CD8-positive, alpha-beta memory T cell (primary cell): Measurements from ENCODE around the gene COX4I1. TPM values are rescaled to one million over a fixed set of nuclear protein-coding genes. Genes with fewer than 3 reads are reported as not detected.

ENCODE experiments used
- CTCF ChIA-PET: fragments of 350-600 bp; sonication (Branson Sonifier 250); formaldehyde crosslinking; loops from one replicate; lab custom pipeline; 2021; ENCODE audit warnings: antibody characterized with exemption; lab: Charles Lee
- POLR2A ChIA-PET: fragments of 350-600 bp; sonication (Branson Sonifier 250); formaldehyde crosslinking; loops from one replicate; lab custom pipeline; 2021; ENCODE audit warnings: antibody characterized with exemption; lab: Charles Lee
- DNase-seq, 5 donors: peaks; one replicate each; pipeline versions ENCODE4 v3.0.0 to v3.0.0-alpha.2; 2020 to 2022; ENCODE audit warnings: mixed read lengths in 1 of 5
- H3K27ac ChIP-seq: one replicate; pipeline ENCODE4 v1.7.0; 2013; ENCODE audit warnings: low read depth, mild to moderate bottlenecking, low read length, moderate library complexity
- H3K27me3 ChIP-seq: 2 replicates; pipeline ENCODE4 v1.7.0; 2013; ENCODE audit warnings: low read length, mild to moderate bottlenecking; ENCODE audit not compliant: insufficient read depth, poor library complexity, severe bottlenecking
- H3K36me3 ChIP-seq: 2 replicates; pipeline ENCODE4 v1.7.0; 2013; ENCODE audit warnings: mild to moderate bottlenecking, low read length, moderate library complexity; ENCODE audit not compliant: insufficient read depth
- H3K4me1 ChIP-seq: 2 replicates; pipeline ENCODE4 v1.7.0; 2013; ENCODE audit warnings: mild to moderate bottlenecking, low read length, moderate library complexity; ENCODE audit not compliant: insufficient read depth
- H3K4me3 ChIP-seq: 2 replicates; pipeline ENCODE4 v1.7.0; 2013; ENCODE audit warnings: mild to moderate bottlenecking, low read length
- H3K9me3 ChIP-seq: 2 replicates; pipeline ENCODE4 v1.7.0; 2013; ENCODE audit warnings: mild to moderate bottlenecking, low read length
- H3K27ac Mint-ChIP-seq, 8 donors: one replicate each; pipeline ENCODE4 v1.8.0; 2020 to 2021; ENCODE audit warnings: mixed read lengths in 8 of 8, mild to moderate bottlenecking in 6 of 8, inconsistent platforms in 3 of 8, moderate library complexity in 3 of 8
- H3K27me3 Mint-ChIP-seq, 2 donors: one replicate each; pipeline ENCODE4 v1.8.0; 2020 to 2021; ENCODE audit warnings: mixed read lengths in 2 of 2, mild to moderate bottlenecking in 1 of 2, moderate library complexity in 1 of 2
- H3K36me3 Mint-ChIP-seq, 3 donors: one replicate each; pipeline ENCODE4 v1.8.0; 2020 to 2021; ENCODE audit warnings: mixed read lengths in 3 of 3, inconsistent platforms in 1 of 3, mild to moderate bottlenecking in 1 of 3
- H3K4me1 Mint-ChIP-seq, 3 donors: one replicate each; pipeline ENCODE4 v1.8.0; 2020 to 2021; ENCODE audit warnings: mixed read lengths in 3 of 3, inconsistent platforms in 1 of 3, mild to moderate bottlenecking in 1 of 3
- H3K4me3 Mint-ChIP-seq, 7 donors: one replicate each; pipeline ENCODE4 v1.8.0; 2020 to 2021; ENCODE audit warnings: mixed read lengths in 7 of 7, mild to moderate bottlenecking in 6 of 7, moderate library complexity in 4 of 7, inconsistent platforms in 2 of 7
- H3K9me3 Mint-ChIP-seq, 5 donors: one replicate each; pipeline ENCODE4 v1.8.0; 2020 to 2022; ENCODE audit warnings: mixed read lengths in 5 of 5, mild to moderate bottlenecking in 3 of 5, moderate library complexity in 2 of 5, inconsistent platforms in 1 of 5
- polyA plus RNA-seq: library from polyadenylated mRNA; unstranded; fragments of 300-500 nt; fragmentation: Illumina TruSeq; gene quantifications from one replicate; pipeline ENCODE4 v1.2.3, GENCODE V29; 2021
- total RNA-seq, 2 experiments: library from RNA; stranded (reverse); gene quantifications; one replicate each; pipeline ENCODE4 v1.2.3, GENCODE V29; 2021

Gene COX4I1
- total and polyA plus RNA-seq, 3 experiments from 2014 or later, result 449 to 951 (median 470) TPM

DNA sequence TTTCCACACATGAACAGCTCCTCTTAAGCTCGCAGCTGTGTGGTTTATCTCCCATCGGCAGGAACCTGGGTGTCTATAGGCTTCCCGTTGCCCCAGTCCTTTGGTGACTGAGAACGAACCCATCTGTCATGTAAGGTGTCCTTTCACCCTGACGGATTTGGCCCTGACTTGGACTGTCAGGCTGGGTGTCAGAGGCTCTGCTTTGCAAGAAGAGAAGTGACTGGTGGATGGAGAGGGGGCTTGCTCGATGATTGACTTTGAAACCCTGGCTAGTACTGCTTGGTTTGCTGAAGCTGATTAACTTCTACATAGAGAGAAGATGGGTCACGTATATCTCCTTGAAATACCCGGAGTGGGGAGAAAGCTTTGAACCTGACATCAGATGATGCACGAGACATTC, 42.9 kb downstream of the COX4I1 start:
- Mint-ChIP-seq H3K36me3 (peaks cover 0 to 5% (median 0%) of the 10 kb centered on the region in 3 donors), H3K27me3 (peaks cover 20 to 47% of the 10 kb centered on the region in 2 donors), H3K4me3 (no peak overlapping the region), H3K27ac (no peak overlapping the region), H3K9me3 (peaks cover 0 to 2% (median 0%) of the 10 kb centered on the region in 5 donors), H3K4me1 (peaks cover 5 to 7% (median 5%) of the 10 kb centered on the region in 3 donors)
- Histone ChIP-seq H3K27me3 (peaks cover 5% of the 10 kb centered on the region), H3K4me1 (no peaks in the 10 kb centered on the region), H3K27ac (no peak overlapping the region), H3K9me3 (no peaks in the 10 kb centered on the region), H3K36me3 (no peaks in the 10 kb centered on the region), H3K4me3 (no peak overlapping the region)
- DNase-seq, result no peak
- ChIA-PET POLR2A (no interaction called here), CTCF (no interaction called here)

DNA sequence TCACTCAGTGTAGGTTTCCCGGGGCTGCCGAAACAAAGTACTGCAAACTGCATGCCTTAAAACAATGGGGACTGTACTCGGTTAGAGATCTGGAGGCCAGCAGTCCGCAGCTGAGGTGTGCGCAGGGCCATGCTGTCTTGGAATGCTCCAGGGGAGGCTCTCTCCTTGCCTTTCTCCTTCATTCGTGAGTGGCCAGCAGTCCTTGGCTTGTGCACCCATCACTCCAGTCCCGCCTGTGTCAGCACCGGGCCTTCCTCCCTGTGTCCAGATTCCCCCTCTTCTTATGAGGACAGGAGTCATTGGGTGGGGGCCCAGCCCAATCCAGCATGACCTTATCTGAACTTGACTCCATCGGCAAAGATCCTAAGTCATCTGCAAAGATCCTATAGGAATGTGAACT, 43.4 kb downstream of the COX4I1 start:
- CTCF ChIA-PET, result no interaction called here
- Mint-ChIP-seq H3K27ac (no peak overlapping the region), H3K4me1 (peaks cover 5 to 9% (median 7%) of the 10 kb centered on the region in 3 donors), H3K27me3 (peaks cover 23 to 51% of the 10 kb centered on the region in 2 donors), H3K36me3 (peaks cover 0 to 5% (median 0%) of the 10 kb centered on the region in 3 donors), H3K9me3 (peaks cover 0 to 2% (median 0%) of the 10 kb centered on the region in 5 donors), H3K4me3 (no peak overlapping the region)
- no peak overlapping the region for H3K4me3 ChIP-seq
- H3K27ac ChIP-seq, result no peak overlapping the region
- DNase-seq, result no peak
- POLR2A ChIA-PET, result no interaction called here
- no peaks in the 10 kb centered on the region for H3K36me3 ChIP-seq
- H3K27me3 ChIP-seq, result peaks cover 5% of the 10 kb centered on the region
- H3K9me3 ChIP-seq, result no peaks in the 10 kb centered on the region
- no peaks in the 10 kb centered on the region for H3K4me1 ChIP-seq

DNA sequence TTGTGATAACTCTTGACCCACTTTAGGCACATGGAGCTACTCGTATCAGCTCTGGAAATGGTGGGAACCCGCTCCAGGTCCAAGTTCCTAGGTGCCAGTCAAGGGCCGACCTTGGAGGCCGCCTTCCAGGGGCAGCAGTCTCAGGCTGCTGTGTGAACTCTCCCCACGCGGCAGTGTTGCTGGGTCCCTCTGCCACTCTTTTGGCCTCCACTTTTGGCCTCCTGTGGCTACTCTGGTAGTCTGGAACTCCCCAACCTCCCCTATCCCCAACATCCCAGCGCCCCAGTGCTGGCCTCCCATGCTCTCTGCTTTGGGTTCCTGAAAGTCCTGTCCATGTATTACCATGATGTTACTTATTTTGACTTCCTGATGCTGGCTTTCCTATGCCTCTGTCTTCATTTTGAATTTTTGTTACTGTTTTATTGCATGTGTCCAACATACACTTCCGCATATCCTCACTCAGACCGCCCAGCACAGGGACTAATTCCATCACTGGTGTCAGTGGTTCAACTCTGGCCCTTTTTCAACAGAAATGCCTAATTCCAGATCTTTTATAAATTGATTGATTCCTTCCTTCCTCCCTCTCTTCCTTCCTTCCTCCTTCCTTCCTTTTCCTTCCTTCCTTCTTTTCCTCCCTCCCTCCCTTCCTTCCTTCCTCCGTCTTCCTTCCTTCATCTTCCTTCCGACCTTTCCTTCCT, 44.1 kb downstream of the COX4I1 start:
- ChIA-PET CTCF (no interaction called here), POLR2A (no interaction called here)
- Histone ChIP-seq H3K4me3 (no peak overlapping the region), H3K9me3 (no peaks in the 10 kb centered on the region), H3K36me3 (no peaks in the 10 kb centered on the region), H3K27ac (no peak overlapping the region), H3K4me1 (no peaks in the 10 kb centered on the region), H3K27me3 (peaks cover 5% of the 10 kb centered on the region)
- peaks cover 0 to 2% (median 0%) of the 10 kb centered on the region in 5 donors for H3K9me3 Mint-ChIP-seq
- no peak for DNase-seq
- H3K27ac Mint-ChIP-seq, result no peak overlapping the region
- peaks cover 5 to 9% (median 7%) of the 10 kb centered on the region in 3 donors for H3K4me1 Mint-ChIP-seq
- H3K4me3 Mint-ChIP-seq, result no peak overlapping the region
- H3K36me3 Mint-ChIP-seq, result peaks cover 0 to 5% (median 0%) of the 10 kb centered on the region in 3 donors
- peaks cover 23 to 55% of the 10 kb centered on the region in 2 donors for H3K27me3 Mint-ChIP-seq

DNA sequence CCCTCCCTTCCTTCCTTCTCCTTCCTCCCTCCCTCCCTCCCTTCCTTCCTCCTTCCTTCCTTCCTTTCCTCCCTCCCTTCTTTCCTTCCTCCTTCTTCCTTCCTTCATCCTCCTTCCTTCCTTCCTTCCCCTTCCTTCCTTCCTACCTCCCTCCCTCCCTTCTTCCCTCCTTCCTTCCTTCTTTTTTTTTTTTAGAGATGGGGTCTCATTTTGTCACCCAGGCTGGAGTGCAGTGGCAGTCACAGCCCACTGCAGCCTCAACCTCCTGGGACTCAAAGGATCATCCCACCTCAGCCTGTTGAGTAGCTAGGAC, 44.6 kb downstream of the COX4I1 start:
- Histone ChIP-seq H3K4me1 (no peaks in the 10 kb centered on the region), H3K9me3 (no peaks in the 10 kb centered on the region), H3K27me3 (peaks cover 5% of the 10 kb centered on the region), H3K36me3 (no peaks in the 10 kb centered on the region), H3K4me3 (no peak overlapping the region), H3K27ac (no peak overlapping the region)
- Mint-ChIP-seq H3K4me3 (no peak overlapping the region), H3K27me3 (peaks cover 22 to 50% of the 10 kb centered on the region in 2 donors), H3K36me3 (peaks cover 0 to 5% (median 0%) of the 10 kb centered on the region in 3 donors), H3K9me3 (peaks cover 0 to 2% (median 0%) of the 10 kb centered on the region in 5 donors), H3K27ac (no peak overlapping the region), H3K4me1 (peaks cover 5 to 9% (median 7%) of the 10 kb centered on the region in 3 donors)
- no peak for DNase-seq
- POLR2A ChIA-PET, result no interaction called here
- CTCF ChIA-PET, result no interaction called here

DNA sequence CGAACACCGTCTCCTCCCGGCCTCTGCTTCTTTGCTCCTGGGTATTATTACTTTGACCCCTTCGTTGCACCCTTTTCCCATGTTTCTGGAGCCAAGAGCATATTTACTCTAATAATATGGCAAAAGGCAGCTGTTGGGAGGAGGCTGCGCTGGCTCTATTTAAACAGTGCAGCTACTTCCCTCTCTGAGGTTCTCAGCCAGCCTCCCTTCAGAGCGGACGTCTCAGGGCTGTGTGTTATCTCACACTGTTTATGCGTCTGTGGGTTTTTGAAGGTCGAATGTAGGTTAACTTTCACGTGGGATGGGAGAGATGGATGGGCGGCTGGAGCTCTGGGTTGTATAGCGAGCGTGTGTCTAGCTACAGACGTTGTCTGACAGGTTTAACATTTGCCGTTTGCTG, 45.3 kb downstream of the COX4I1 start:
- Mint-ChIP-seq H3K27ac (peak overlapping the region in 1 of 8 donors; percentile 29), H3K4me1 (peaks cover 5 to 9% (median 7%) of the 10 kb centered on the region in 3 donors), H3K27me3 (peaks cover 22 to 45% of the 10 kb centered on the region in 2 donors), H3K36me3 (peaks cover 0 to 5% (median 0%) of the 10 kb centered on the region in 3 donors), H3K4me3 (peak overlapping the region in 1 of 7 donors; percentile 2), H3K9me3 (peaks cover 0 to 2% (median 0%) of the 10 kb centered on the region in 5 donors)
- no peak for DNase-seq
- H3K36me3 ChIP-seq, result no peaks in the 10 kb centered on the region
- POLR2A ChIA-PET, result no interaction called here
- no peak overlapping the region for H3K4me3 ChIP-seq
- H3K4me1 ChIP-seq, result no peaks in the 10 kb centered on the region
- no peaks in the 10 kb centered on the region for H3K9me3 ChIP-seq
- CTCF ChIA-PET, result no interaction called here
- H3K27me3 ChIP-seq, result peaks cover 5% of the 10 kb centered on the region
- no peak overlapping the region for H3K27ac ChIP-seq

DNA sequence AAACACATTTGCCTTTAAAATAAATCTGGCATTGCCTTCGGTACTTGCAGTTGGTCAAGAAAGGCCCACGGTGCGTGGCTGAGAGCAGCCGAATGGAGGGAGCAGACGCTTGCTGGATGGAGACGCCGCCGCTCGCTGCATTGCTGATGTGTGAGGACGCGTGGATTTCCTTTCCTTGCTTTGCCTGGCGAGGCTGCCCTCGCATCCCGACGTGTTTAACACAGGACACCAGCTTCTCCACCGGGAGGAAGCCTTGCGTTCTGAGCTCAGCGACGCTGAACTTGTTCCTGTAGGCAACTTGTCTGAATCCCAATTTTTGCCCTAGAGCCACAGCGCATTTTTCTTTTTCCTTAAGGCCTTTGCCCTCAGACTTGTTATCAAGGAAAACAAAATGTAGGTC, 45.8 kb downstream of the COX4I1 start:
- peaks cover 0 to 2% (median 0%) of the 10 kb centered on the region in 5 donors for H3K9me3 Mint-ChIP-seq
- ChIA-PET POLR2A (no interaction called here), CTCF (no interaction called here)
- H3K4me1 ChIP-seq, result no peaks in the 10 kb centered on the region
- no peak overlapping the region for H3K4me3 ChIP-seq
- peaks cover 5 to 9% (median 7%) of the 10 kb centered on the region in 3 donors for H3K4me1 Mint-ChIP-seq
- H3K36me3 ChIP-seq, result no peaks in the 10 kb centered on the region
- H3K27ac ChIP-seq, result no peak overlapping the region
- peaks cover 0 to 5% (median 0%) of the 10 kb centered on the region in 3 donors for H3K36me3 Mint-ChIP-seq
- DNase-seq, result no peak
- peaks cover 23 to 40% of the 10 kb centered on the region in 2 donors for H3K27me3 Mint-ChIP-seq
- H3K27ac Mint-ChIP-seq, result no peak overlapping the region
- peaks cover 5% of the 10 kb centered on the region for H3K27me3 ChIP-seq
- no peak overlapping the region for H3K4me3 Mint-ChIP-seq
- no peaks in the 10 kb centered on the region for H3K9me3 ChIP-seq

DNA sequence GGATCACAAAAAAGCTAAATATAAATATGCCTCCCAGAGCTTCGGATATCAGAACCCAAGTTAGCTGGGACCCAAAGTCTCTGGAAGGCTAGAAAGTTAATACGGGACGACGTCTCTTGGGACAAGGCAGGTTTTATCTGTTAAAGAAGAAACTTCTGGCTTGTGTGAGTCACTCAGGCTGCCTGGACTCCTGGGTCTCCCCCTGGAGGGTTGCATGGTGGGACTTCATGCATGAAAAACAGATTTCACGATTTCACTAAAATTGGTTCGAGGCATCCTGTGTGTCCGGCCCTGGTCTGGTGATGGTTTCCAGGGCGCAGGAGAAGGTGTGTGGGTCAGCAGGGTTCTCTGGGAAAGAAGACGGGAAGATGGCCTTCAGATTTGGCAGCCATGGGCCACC, 47.0 kb downstream of the COX4I1 start:
- Mint-ChIP-seq H3K36me3 (peaks cover 0 to 5% (median 0%) of the 10 kb centered on the region in 3 donors), H3K4me1 (peaks cover 5 to 9% (median 7%) of the 10 kb centered on the region in 3 donors), H3K27me3 (peaks cover 22 to 40% of the 10 kb centered on the region in 2 donors), H3K27ac (no peak overlapping the region), H3K4me3 (no peak overlapping the region), H3K9me3 (peaks cover 0 to 2% (median 0%) of the 10 kb centered on the region in 5 donors)
- Histone ChIP-seq H3K36me3 (no peaks in the 10 kb centered on the region), H3K4me3 (no peak overlapping the region), H3K27me3 (peaks cover 5% of the 10 kb centered on the region), H3K27ac (no peak overlapping the region), H3K9me3 (no peaks in the 10 kb centered on the region), H3K4me1 (no peaks in the 10 kb centered on the region)
- no peak for DNase-seq
- ChIA-PET POLR2A (no interaction called here), CTCF (no interaction called here)

DNA sequence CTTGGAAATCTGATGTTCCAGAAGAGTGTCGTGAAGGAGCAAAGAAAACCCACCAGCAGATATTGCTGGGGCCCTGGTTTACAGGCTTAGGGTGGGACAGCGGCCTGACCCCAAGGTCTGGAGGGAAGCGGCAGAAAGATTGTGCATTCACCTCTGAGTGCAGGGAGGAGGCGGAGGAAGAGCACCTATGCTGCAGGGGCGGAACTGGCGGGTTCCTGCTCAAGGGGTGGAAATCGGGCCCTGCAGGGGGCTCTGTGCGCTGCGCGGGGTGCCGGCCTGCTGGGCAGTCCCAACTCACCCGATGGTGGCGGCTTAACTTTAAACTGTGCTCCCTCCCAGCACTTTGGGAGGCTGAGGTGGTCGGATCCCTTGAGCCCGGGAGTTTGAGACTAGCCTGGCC, 47.5 kb downstream of the COX4I1 start:
- ChIA-PET POLR2A (no interaction called here), CTCF (no interaction called here)
- Mint-ChIP-seq H3K27me3 (peaks cover 22 to 40% of the 10 kb centered on the region in 2 donors), H3K9me3 (peaks cover 0 to 2% (median 0%) of the 10 kb centered on the region in 5 donors), H3K36me3 (peaks cover 0 to 5% (median 0%) of the 10 kb centered on the region in 3 donors), H3K27ac (no peak overlapping the region), H3K4me3 (peak overlapping the region in 1 of 7 donors; percentile 5), H3K4me1 (peaks cover 5 to 9% (median 7%) of the 10 kb centered on the region in 3 donors)
- no peaks in the 10 kb centered on the region for H3K9me3 ChIP-seq
- no peak for DNase-seq
- H3K36me3 ChIP-seq, result no peaks in the 10 kb centered on the region
- H3K27ac ChIP-seq, result no peak overlapping the region
- no peaks in the 10 kb centered on the region for H3K4me1 ChIP-seq
- peaks cover 5% of the 10 kb centered on the region for H3K27me3 ChIP-seq
- no peak overlapping the region for H3K4me3 ChIP-seq
